ENCODE measurements around the gene DST.

GRCh38 chr6:56594699-56595098 lies 48.0 kb downstream of the DST start:
- no peak for TF ChIP-seq CTCF (IDR thresholded peaks at IDR 0.05; ENCODE audit: insufficient read depth, low read length)
- TF ChIP-seq SPI1 (IDR thresholded peaks at IDR 0.05; ENCODE audit: borderline replicate concordance, low read depth), result no peak
- no peak for TF ChIP-seq POLR2AphosphoS5 (IDR thresholded peaks at IDR 0.05; ENCODE audit: low read depth)
